ENCODE measurements around the gene PLCG2. TPM values are rescaled to one million over a fixed set of nuclear protein-coding genes. Genes with fewer than 3 reads are reported as not detected.

PLCG2 gene
- total and polyA plus RNA-seq, 2 experiments from 2014 or later = 0.39 TPM; not detected in 1

DNA sequence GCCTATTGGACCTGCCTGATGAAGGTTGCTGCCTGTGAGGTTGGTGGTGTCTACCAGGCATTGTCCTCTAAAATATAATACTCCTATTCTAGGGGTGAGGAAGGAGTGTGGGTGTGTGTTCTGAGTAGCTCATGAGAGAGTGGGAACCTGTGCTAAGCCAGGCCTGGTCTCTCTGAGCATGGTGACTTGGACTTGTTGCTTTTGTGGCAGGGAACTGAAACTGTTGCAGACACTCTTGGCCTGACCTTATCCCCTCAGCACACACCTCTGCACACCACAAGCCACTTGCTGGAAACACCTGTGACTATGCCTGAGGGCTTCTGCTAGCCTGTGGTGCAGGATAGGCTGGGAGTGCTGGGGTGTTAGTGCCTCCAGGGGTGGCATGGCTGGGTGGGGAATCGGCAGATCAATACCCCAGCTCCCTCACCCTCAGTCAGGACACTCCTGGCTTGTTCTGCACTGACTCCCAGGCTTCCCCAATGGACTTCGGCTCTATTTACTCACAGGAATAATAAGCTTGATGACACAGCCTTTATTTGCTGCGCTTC, 29.9 kb downstream of the PLCG2 start:
- 42 to 56% methylated on average over 3 of the region's 3 CpGs for WGBS, 2 experiments (ENCODE audit: low coverage in 1 of 2, low lambda C conversion rate in 2 of 2, missing lambda C conversion rate in 2 of 2)

DNA sequence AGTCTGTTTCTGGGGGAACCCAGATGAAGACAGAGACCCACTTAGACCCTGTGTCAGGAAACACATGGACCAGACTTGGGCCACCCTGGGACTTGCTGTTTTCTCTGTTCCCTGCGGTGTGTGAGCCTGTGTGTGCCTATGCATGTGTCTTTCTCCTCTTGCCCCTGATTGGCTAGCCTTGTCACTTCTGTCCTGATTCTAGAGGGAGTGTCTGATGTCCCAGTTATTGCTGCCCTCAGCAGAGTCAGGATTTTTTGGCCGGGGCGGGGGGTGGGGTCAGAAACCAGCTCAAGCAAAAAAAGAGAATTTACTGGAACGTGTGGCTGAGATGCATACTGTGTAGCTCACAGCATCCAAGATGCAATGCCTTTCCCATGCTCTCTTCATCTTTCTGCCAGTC, 30.5 kb downstream of the PLCG2 start:
- no peak for TF ChIP-seq EZH2 (IDR thresholded peaks at IDR 0.05; ENCODE audit: insufficient read depth, poor library complexity, severe bottlenecking)
- no peak for TF ChIP-seq EZH2phosphoT487 (IDR thresholded peaks at IDR 0.05; ENCODE audit: insufficient read depth, low read depth)
- no peaks in the 10 kb centered on the region for H3K9me3 ChIP-seq (ENCODE audit: low read depth)
- in situ Hi-C loops (cut with MboI) = no loop called here
- no peaks in the 10 kb centered on the region for H4K20me1 ChIP-seq (ENCODE audit: insufficient read depth)
- H3K4me3 ChIP-seq = no peak overlapping the region
- no peak for DNase-seq
- no peak overlapping the region for H3K9ac ChIP-seq
- WGBS, 2 experiments (ENCODE audit: low coverage in 1 of 2, low lambda C conversion rate in 2 of 2, missing lambda C conversion rate in 2 of 2) = 45 to 47% methylated on average over 4 of the region's 4 CpGs
- no peaks in the 10 kb centered on the region for H3K27me3 ChIP-seq (replicated peaks; ENCODE audit: insufficient read depth)
- no peaks in the 10 kb centered on the region for H3K36me3 ChIP-seq (ENCODE audit: low read depth)
- no peaks in the 10 kb centered on the region for H3K4me1 ChIP-seq (ENCODE audit: insufficient read depth)
- no peaks in the 10 kb centered on the region for H3K9me2 ChIP-seq (ENCODE audit: insufficient read depth)
- H3F3A ChIP-seq (ENCODE audit: insufficient read depth) = no peaks in the 10 kb centered on the region
- H2AFZ ChIP-seq = no peak overlapping the region
- no peaks in the 10 kb centered on the region for H3K79me2 ChIP-seq (ENCODE audit: insufficient read depth)
- no peak overlapping the region for H3K4me2 ChIP-seq (ENCODE audit: unreplicated experiment)
- H3K27ac ChIP-seq = no peak overlapping the region

More for the DNA sequence above, 29.9 kb downstream of the PLCG2 start:
- Histone ChIP-seq H2AFZ (no peak overlapping the region), H3K36me3 (ENCODE audit: low read depth) (no peaks in the 10 kb centered on the region), H3K27me3 (replicated peaks; ENCODE audit: insufficient read depth) (no peaks in the 10 kb centered on the region), H3K27ac (no peak overlapping the region), H3K9me2 (ENCODE audit: insufficient read depth) (no peaks in the 10 kb centered on the region), H4K20me1 (ENCODE audit: insufficient read depth) (no peaks in the 10 kb centered on the region), H3K4me2 (ENCODE audit: unreplicated experiment) (no peak overlapping the region), H3K9me3 (ENCODE audit: low read depth) (no peaks in the 10 kb centered on the region), H3K9ac (no peak overlapping the region), H3K79me2 (ENCODE audit: insufficient read depth) (no peaks in the 10 kb centered on the region), H3K4me3 (no peak overlapping the region), H3K4me1 (ENCODE audit: insufficient read depth) (no peaks in the 10 kb centered on the region), H3F3A (ENCODE audit: insufficient read depth) (no peaks in the 10 kb centered on the region)
- no peak for TF ChIP-seq EZH2 (IDR thresholded peaks at IDR 0.05; ENCODE audit: insufficient read depth, poor library complexity, severe bottlenecking)
- TF ChIP-seq EZH2phosphoT487 (IDR thresholded peaks at IDR 0.05; ENCODE audit: insufficient read depth, low read depth) = no peak
- in situ Hi-C loops (cut with MboI) = no loop called here
- DNase-seq = no peak

DNA sequence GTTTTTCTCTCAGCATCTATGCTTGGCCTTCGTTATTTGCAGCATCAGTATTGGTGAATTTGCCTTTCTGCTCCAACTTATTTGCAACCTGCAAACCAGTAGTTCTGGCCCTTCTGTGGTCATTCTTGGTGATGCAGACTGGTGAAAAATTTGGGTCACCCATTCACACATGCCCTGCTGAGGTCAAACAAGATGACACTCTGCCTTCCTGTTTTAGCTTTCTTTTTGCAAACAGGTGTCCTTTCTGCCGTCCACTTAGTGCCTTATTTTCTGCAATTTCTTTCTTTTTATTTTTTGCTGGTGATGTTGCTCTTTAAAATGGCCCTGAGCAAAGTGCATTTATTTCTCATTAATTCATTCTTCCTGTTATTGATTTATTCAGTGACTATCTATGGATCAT, 31.3 kb downstream of the PLCG2 start:
- Histone ChIP-seq H3K4me1 (ENCODE audit: insufficient read depth) (no peaks in the 10 kb centered on the region), H3K36me3 (ENCODE audit: low read depth) (no peaks in the 10 kb centered on the region), H3K4me3 (no peak overlapping the region), H3K27ac (no peak overlapping the region), H3K9me3 (ENCODE audit: low read depth) (no peaks in the 10 kb centered on the region), H4K20me1 (ENCODE audit: insufficient read depth) (no peaks in the 10 kb centered on the region), H2AFZ (no peak overlapping the region), H3K4me2 (ENCODE audit: unreplicated experiment) (no peak overlapping the region), H3K79me2 (ENCODE audit: insufficient read depth) (no peaks in the 10 kb centered on the region), H3K9ac (no peak overlapping the region), H3K27me3 (replicated peaks; ENCODE audit: insufficient read depth) (no peaks in the 10 kb centered on the region), H3F3A (ENCODE audit: insufficient read depth) (no peaks in the 10 kb centered on the region), H3K9me2 (ENCODE audit: insufficient read depth) (no peaks in the 10 kb centered on the region)
- no peak for DNase-seq
- TF ChIP-seq EZH2 (IDR thresholded peaks at IDR 0.05; ENCODE audit: insufficient read depth, poor library complexity, severe bottlenecking) = no peak
- no peak for TF ChIP-seq EZH2phosphoT487 (IDR thresholded peaks at IDR 0.05; ENCODE audit: insufficient read depth, low read depth)
- 42 to 58% methylated on average over 2 of the region's 2 CpGs for WGBS, 2 experiments (ENCODE audit: low coverage in 1 of 2, low lambda C conversion rate in 2 of 2, missing lambda C conversion rate in 2 of 2)
- in situ Hi-C loops (cut with MboI) = no loop called here

DNA sequence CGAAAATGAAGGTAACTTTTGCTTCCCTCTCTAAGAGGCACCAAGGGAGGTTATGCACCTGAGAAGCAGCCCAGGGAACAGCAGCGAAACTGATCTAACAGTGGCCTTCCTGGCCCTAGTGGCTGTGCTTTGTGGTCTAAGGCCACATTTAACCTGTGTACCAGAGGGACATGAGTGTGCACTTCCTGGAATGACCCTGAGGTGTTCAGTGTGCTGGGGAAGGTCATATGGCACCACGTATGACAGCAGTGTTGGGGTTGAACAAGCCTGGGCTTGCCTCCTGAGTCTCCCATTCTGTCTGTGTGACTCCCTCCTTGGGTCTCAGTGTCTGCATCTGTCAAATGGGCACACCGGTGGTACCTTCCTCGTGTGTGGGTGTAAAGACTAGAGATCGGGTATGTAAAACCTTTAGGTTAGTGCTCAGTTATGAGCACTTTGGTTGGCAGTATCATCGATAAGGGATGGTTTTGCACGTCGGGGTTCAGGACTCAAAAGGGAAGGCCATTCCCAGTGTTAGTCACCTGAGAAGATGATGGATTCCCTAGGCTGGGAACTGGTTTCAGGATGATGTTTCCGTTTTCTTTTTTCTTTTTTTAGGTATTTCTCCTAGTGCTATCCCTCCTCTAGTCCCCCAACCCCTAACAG, 31.9 kb downstream of the PLCG2 start:
- Histone ChIP-seq H3F3A (ENCODE audit: insufficient read depth) (no peaks in the 10 kb centered on the region), H2AFZ (no peak overlapping the region), H3K9ac (no peak overlapping the region), H3K9me2 (ENCODE audit: insufficient read depth) (no peaks in the 10 kb centered on the region), H3K27ac (no peak overlapping the region), H3K4me1 (ENCODE audit: insufficient read depth) (no peaks in the 10 kb centered on the region), H3K79me2 (ENCODE audit: insufficient read depth) (no peaks in the 10 kb centered on the region), H3K27me3 (replicated peaks; ENCODE audit: insufficient read depth) (no peaks in the 10 kb centered on the region), H3K4me2 (ENCODE audit: unreplicated experiment) (no peak overlapping the region), H3K36me3 (ENCODE audit: low read depth) (no peaks in the 10 kb centered on the region), H4K20me1 (ENCODE audit: insufficient read depth) (no peaks in the 10 kb centered on the region), H3K4me3 (no peak overlapping the region), H3K9me3 (ENCODE audit: low read depth) (no peaks in the 10 kb centered on the region)
- in situ Hi-C loops (cut with MboI) = no loop called here
- no peak for DNase-seq
- TF ChIP-seq EZH2 (IDR thresholded peaks at IDR 0.05; ENCODE audit: insufficient read depth, poor library complexity, severe bottlenecking) = no peak
- no peak for TF ChIP-seq EZH2phosphoT487 (IDR thresholded peaks at IDR 0.05; ENCODE audit: insufficient read depth, low read depth)
- WGBS, 2 experiments (ENCODE audit: low coverage in 1 of 2, low lambda C conversion rate in 2 of 2, missing lambda C conversion rate in 2 of 2) = 56 to 65% methylated on average over 7 to 10 of the region's 10 CpGs

Data from GM23248 (cell line).